HG02970 (cell line): ENCODE results near the gene TMX2.

Experiments used
- ATAC-seq: cut with Tn5 transposase; IDR thresholded peaks from one replicate; pipeline ENCODE4 v1.9.1; 2021; ENCODE audit warnings: mild to moderate bottlenecking, moderate library complexity, moderate number of reproducible peaks; ENCODE audit not compliant: unreplicated experiment, low FRiP score

Gene TMX2

GRCh38 chr11:57788703-57789088 is 76.3 kb downstream of the TMX2 start:
- ATAC-seq = no peak
